Measurements from ENCODE around the gene EPB41L2. TPM values are rescaled to one million over a fixed set of nuclear protein-coding genes. Genes with fewer than 3 reads are reported as not detected.
"Not testable (repeated sequence)": the region's sequence is repeated elsewhere in the genome, so short reads cannot be mapped to it uniquely, and the experiment has no call there.

The EPB41L2 gene
- polyA plus RNA-seq (ENCODE audit: insufficient read length): 200 TPM

- DNase-seq: peak; percentile 94
Measured at GRCh38 chr6:131063028-131063763, at the start of gene EPB41L2. Gene EPB41L2, minus strand, starts transcription at chr6:131063245. Its CDS starts 106,760 bp downstream, at chr6:130956485.

- DNase-seq: no peak
Measured at GRCh38 chr6:131112249-131112648, 49.2 kb upstream of the EPB41L2 start.

DNA sequence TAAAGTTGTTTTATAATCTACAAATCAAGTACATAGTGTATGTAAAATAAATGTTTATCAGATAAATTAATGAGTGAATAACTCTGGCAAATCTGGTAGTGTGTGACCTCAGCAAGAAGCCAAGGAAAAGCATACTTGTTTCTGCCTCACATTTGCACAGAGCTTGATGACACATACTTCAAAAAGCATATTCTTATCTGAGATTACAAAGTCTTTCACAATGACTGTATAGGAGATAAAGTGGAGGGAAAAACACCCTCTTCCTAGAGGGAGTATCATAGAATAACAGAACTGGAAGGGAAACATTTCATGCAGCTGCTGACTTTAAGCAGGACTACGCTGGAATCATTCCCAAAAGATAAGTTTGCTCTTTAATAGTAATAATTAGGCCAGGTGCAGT, 44.1 kb upstream of the EPB41L2 start:
- DNase-seq: no peak

DNA sequence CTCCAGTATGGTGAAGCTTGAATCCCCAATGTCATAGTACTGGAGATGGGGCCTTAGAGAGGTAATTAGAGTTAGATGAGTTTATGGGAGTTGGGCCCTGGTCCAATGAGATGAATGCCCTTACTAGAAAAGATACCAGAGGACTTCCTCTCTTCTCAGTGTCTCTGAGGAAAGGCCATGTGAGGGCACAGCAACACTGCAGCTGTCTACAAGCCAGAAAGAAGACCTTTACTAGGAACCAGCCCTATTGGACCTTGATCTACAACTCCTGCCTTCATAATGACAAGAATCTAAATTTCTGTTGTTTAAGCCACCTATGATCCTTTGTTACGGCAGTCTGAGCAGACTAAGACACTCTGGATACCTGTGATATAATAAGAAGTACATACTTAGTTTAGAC, 40.9 kb upstream of the EPB41L2 start:
- DNase-seq: no peak

DNA sequence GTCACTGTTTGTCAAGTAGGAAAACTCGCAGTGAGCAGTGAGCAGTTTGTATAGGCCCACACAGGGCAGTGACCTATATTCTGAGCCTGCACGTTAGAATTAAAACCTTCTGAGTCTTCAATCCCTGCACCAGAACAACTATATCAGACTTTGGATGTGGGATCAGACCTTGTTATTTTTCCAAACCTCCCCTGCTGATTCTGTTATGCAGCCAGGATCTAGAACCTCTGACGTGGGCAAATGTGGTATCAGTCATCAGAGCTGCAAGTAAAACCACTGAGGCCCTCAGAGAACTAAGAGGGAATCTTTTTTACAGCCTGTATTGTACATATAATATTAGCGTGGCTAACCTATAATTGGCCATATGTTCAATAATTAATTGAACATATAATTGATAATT, 40.3 kb upstream of the EPB41L2 start:
- DNase-seq: no peak

- DNase-seq: no peak
Measured at GRCh38 chr6:131101911-131102680, 39.1 kb upstream of the EPB41L2 start.

GRCh38 chr6:131096786-131097185, 33.7 kb upstream of the EPB41L2 start:
- no peak for DNase-seq

DNA sequence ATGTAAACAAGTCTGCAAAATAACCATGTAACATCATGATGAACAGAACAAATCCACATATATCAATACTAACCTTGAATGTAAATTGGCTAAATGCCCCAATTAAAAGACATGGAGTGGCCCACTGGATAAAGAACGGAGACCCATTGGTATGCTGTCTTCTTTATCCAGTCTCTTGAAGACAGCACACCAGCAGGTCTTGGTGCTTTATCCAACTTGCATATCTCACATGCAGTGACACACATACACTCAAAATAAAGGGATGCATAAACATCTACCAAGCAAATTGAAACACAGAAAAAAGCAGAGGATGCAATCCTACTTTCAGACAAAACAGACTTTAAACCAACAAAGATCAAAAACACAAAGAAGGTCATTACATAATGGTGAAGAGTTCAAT, 30.3 kb upstream of the EPB41L2 start:
- no peak for DNase-seq

GRCh38 chr6:131091944-131092343, 28.9 kb upstream of the EPB41L2 start:
- DNase-seq: not testable (repeated sequence)

DNA sequence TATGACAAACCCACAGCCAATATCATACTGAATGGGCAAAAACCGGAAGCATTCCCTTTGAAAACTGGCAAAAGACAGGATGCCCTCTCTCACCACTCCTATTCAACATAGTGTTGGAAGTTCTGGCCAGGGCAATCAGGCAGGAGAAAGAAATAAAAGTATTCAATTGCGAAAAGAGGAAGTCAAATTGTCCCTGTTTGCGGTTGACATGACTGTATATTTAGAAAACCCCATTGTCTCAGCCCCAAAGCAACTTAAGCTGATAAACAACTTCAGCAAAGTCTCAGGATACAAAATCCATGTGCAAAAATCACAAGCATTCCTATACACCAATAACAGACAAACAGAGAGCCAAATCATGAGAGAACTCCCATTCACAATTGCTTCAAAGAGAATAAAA, 27.3 kb upstream of the EPB41L2 start:
- DNase-seq: not testable (repeated sequence)

- DNase-seq: no peak
Measured at GRCh38 chr6:131084982-131085381, 21.9 kb upstream of the EPB41L2 start.

- no peak for DNase-seq
Measured at GRCh38 chr6:131083687-131084086, 20.6 kb upstream of the EPB41L2 start.

DNA sequence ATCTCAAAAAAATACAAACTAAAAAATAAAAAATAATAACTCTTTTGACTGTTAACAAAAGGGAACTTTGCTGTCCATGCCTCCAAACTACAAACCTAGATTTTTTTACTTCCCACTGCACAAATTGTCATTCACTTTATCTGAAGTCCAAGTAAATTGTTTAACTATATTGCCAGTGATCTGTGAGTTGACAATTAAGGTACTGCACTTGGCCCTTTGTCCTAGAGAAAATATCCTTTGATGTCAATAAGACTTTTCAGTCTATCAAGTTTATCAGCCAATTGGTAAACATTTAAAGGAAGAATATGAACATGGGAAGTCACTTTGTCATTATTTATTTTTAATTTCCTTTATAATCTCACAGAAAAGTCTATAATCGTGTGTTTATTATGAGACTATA, 19.3 kb upstream of the EPB41L2 start:
- no peak for DNase-seq

GRCh38 chr6:131080084-131080483, 17.0 kb upstream of the EPB41L2 start:
- no peak for DNase-seq

GRCh38 chr6:131073577-131073976, 10.5 kb upstream of the EPB41L2 start:
- no peak for DNase-seq

DNA sequence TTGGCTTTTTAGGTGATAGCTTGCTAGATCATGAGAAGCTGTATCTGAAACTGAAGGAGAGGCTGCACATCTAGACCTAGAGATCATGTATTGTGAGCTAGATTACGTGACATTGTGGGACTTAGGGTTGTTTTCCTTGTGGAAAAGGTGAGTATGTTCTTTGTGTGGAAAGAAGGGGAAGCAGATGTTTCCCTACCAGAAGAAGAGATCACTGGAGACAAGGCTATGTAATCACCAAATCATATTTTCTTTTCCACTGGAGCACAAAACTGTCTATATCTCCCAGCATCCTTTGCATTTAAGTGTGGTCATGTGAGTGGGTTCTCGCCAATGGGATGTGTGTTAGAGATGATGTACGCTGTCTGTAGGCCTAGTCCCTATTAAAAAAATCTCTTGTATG, 7.0 kb upstream of the EPB41L2 start:
- no peak for DNase-seq

DNA sequence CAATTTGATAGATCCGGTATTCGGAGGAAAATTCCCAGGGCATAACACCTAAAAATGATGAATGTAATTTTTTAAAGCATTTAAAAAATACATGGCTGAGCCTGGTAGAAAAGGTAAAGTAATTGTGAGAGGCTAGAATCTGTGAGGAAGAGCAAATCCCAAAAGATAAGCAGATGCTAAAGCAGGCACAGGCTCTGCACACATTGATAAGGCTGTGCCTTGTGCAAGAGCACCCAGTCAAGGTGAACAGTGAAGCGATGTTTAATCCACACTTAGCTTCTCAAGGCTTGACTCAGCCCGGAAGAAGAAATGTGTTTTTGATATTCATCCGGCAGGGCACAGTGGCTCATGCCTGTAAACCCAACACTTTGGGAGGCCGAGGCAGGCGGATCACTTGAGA, 5.1 kb upstream of the EPB41L2 start:
- DNase-seq: no peak

- no peak for DNase-seq
Measured at GRCh38 chr6:131067521-131067920, 4.5 kb upstream of the EPB41L2 start.

DNA sequence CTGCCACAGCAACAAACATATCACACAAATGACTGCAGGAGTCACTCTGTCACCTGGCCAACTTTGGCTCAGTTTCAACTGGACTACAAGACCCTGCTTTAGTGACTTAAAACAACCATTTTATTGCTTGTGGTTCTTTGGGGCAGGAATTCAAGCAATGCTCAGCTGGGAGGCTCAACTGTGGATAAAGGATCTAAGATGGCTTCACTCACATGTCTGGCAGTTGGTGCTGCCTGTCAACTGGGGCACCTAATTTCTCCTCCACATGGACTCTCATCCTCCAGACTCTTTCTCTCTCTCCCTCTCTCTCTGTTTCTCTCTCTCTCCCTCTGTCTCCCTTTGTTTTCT, 2.8 kb upstream of the EPB41L2 start:
- no peak for DNase-seq

- no peak for DNase-seq
Measured at GRCh38 chr6:131065112-131065823, 2.2 kb upstream of the EPB41L2 start.

- no peak for DNase-seq
Measured at GRCh38 chr6:131063764-131064272, 773 bp upstream of the EPB41L2 start.

DNA sequence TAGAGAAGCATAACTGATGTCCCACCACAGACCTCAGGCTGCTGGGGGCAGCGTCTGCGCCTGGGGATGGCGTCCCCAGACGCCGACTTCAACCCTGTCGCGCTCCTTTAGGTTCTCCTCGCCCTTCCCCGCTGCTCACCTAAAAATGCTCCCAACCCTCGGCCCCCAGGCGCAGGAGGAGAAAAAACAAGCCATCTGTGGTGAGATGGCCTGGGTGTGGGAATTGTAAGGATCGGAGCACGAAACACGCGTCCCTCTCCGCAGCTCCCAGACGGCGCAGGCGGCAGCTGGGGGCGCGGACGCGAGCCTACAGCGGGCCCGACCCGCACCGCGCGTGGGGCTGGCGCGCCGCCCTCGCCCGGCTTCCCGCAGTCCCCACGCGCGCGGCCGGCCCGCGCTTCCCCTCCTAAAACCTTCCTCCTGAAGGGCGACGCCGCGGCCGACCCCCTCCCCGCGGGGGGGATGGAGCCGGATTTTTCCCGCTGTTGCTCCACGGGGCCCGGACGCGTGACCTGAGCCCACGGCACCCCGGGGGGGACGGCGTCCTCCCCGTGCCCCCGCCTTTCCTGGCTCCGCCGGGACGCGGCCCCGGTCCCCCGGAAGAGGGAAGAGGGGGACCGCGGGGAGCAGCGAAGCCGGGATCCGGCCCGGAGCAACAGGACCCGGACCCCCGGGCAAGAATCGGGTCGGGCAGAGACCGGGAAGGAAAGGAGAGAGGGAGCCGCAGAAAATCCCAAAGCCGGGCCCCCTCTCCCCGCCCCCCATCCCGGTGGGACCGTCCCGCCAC, 611 bp downstream of the EPB41L2 start:
- peak; percentile 49 for DNase-seq

- DNase-seq: no peak
Measured at GRCh38 chr6:131061751-131062119, 1.3 kb downstream of the EPB41L2 start.

Data from hindlimb muscle (tissue), 1 donor.